Measurements from ENCODE around the gene CFAP221. TPM values are rescaled to one million over a fixed set of nuclear protein-coding genes. Genes with fewer than 3 reads are reported as not detected.

CFAP221 gene
- total and polyA plus RNA-seq, 10 of the 15 experiments (the other 5 are each of a cell fraction or from before 2014, with no cell fraction given) = not detected

GRCh38 chr2:119567292-119567691 is 23.0 kb downstream of the CFAP221 start:
- Histone ChIP-seq H3K9me3 (replicated peaks; ENCODE audit: control insufficient read depth, insufficient read depth, low read length) (no peaks in the 10 kb centered on the region; the same call in 1 of the 3 replicates), H3K36me3 (ENCODE audit: control insufficient read depth in 2 of 2, insufficient read depth in 2 of 2, low read length in 1 of 2) (no peaks in the 10 kb centered on the region), H3K4me2 (ENCODE audit: control insufficient read depth, insufficient read depth) (no peak overlapping the region), H4K20me1 (ENCODE audit: control insufficient read depth, insufficient read depth) (no peaks in the 10 kb centered on the region), H3K9ac (ENCODE audit: control insufficient read depth, insufficient read depth, low read length) (no peak overlapping the region), H3K4me3 (no peak overlapping the region), H3K4me1 (ENCODE audit: control insufficient read depth, insufficient read depth, low read length) (no peaks in the 10 kb centered on the region), H3K79me2 (ENCODE audit: control insufficient read depth, insufficient read depth, low read length) (no peaks in the 10 kb centered on the region), H3K27me3 (replicated peaks in 1 of 2; ENCODE audit: control insufficient read depth in 2 of 2, insufficient read depth in 2 of 2, low read length in 1 of 2) (peaks cover 0 to 8% of the 10 kb centered on the region in 2 experiments; a peak in 2 of 4 replicates), H3K27ac (ENCODE audit: control insufficient read depth, insufficient read depth) (no peak overlapping the region), H2AFZ (ENCODE audit: control insufficient read depth, low read depth, low read length) (no peak overlapping the region)
- DNase-seq (ENCODE audit: low read depth, low spot score) (no peak), FAIRE-seq (no peak), ATAC-seq (no peak)
- ChIA-PET CTCF (interaction anchor here (2.1 kb wide), 1 partner anchor 50 kb away, joined by 6 read pairs; no protein-coding TSS in a partner anchor), RAD21 (ENCODE audit: unreplicated experiment) (no interaction called here), SMC1A (ENCODE audit: uncharacterized antibody, unreplicated experiment) (no interaction called here), POLR2A (no interaction called here)
- in situ Hi-C loops (cut with MboI) (no loop called here), intact Hi-C loops (cut with micrococcal nuclease; ENCODE audit: unreplicated experiment) (no loop called here)
- no peak for TF ChIP-seq NFIC (IDR thresholded peaks at IDR 0.05; ENCODE audit: low read depth, low read length)
- TF ChIP-seq BMI1 (IDR thresholded peaks at IDR 0.05; ENCODE audit: borderline replicate concordance) = no peak
- TF ChIP-seq POLR2A (IDR thresholded peaks at IDR 0.05; ENCODE audit: low read depth, low read length) = no peak
- no peak for TF ChIP-seq ETV6 (conservative IDR thresholded peaks at IDR 0.05 in 1 of 2, IDR thresholded peaks at IDR 0.05 in 1 of 2; ENCODE audit: borderline replicate concordance in 1 of 2, low read depth in 1 of 2)
- no peak for TF ChIP-seq TCF12 (IDR thresholded peaks at IDR 0.05; ENCODE audit: low read depth, low read length)
- no peak for TF ChIP-seq FOS (IDR thresholded peaks at IDR 0.05; ENCODE audit: borderline replicate concordance, extremely low read depth, insufficient read length)
- TF ChIP-seq, protein P1, sequence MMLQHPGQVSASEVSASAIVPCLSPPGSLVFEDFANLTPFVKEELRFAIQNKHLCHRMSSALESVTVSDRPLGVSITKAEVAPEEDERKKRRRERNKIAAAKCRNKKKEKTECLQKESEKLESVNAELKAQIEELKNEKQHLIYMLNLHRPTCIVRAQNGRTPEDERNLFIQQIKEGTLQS (IDR thresholded peaks at IDR 0.05; ENCODE audit: borderline replicate concordance, extremely low read depth, low read depth, low read length) = no peak
- TF ChIP-seq PAX8 (IDR thresholded peaks at IDR 0.05) = no peak
- TF ChIP-seq, protein P2, sequence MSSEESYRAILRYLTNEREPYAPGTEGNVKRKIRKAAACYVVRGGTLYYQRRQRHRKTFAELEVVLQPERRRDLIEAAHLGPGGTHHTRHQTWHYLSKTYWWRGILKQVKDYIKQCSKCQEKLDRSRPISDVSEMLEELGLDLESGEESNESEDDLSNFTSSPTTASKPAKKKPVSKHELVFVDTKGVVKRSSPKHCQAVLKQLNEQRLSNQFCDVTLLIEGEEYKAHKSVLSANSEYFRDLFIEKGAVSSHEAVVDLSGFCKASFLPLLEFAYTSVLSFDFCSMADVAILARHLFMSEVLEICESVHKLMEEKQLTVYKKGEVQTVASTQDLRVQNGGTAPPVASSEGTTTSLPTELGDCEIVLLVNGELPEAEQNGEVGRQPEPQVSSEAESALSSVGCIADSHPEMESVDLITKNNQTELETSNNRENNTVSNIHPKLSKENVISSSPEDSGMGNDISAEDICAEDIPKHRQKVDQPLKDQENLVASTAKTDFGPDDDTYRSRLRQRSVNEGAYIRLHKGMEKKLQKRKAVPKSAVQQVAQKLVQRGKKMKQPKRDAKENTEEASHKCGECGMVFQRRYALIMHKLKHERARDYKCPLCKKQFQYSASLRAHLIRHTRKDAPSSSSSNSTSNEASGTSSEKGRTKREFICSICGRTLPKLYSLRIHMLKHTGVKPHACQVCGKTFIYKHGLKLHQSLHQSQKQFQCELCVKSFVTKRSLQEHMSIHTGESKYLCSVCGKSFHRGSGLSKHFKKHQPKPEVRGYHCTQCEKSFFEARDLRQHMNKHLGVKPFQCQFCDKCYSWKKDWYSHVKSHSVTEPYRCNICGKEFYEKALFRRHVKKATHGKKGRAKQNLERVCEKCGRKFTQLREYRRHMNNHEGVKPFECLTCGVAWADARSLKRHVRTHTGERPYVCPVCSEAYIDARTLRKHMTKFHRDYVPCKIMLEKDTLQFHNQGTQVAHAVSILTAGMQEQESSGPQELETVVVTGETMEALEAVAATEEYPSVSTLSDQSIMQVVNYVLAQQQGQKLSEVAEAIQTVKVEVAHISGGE (CRISPR knock-in tag; IDR thresholded peaks at IDR 0.05) = no peak
- TF ChIP-seq CHD4 (IDR thresholded peaks at IDR 0.05) = no peak
- no peak for TF ChIP-seq ZBED1 (IDR thresholded peaks at IDR 0.05; ENCODE audit: borderline replicate concordance)
- TF ChIP-seq CREM (IDR thresholded peaks at IDR 0.05; ENCODE audit: low read depth) = no peak
- TF ChIP-seq SUZ12 (IDR thresholded peaks at IDR 0.05; ENCODE audit: unreplicated experiment) = no peak
- BruUV-seq (replicated peaks) = no TSS peak
